Measurements from ENCODE around the gene PTPRN2. TPM values are rescaled to one million over a fixed set of nuclear protein-coding genes. Genes with fewer than 3 reads are reported as not detected.

Gene PTPRN2
- total and polyA plus RNA-seq, 8 donors = 4.9 to 136 (median 46.8) TPM

GRCh38 chr7:158498443-158499081 lies 89.1 kb downstream of the PTPRN2 start:
- intact Hi-C loops (cut with DNase I; ENCODE audit: low total_unique reads) = no loop called here
- H3K9me3 ChIP-seq = no peaks in the 10 kb centered on the region
- peaks cover 0 to 30% (median 2%) of the 10 kb centered on the region in 4 donors for H3K4me1 ChIP-seq
- WGBS, 5 donors = 33 to 48% (median 38%) methylated on average over 11 of the region's 11 CpGs
- no peak overlapping the region for H3K4me3 ChIP-seq
- TF ChIP-seq POLR2AphosphoS5 (IDR thresholded peaks at IDR 0.05) (no peak), CTCF (IDR thresholded peaks at IDR 0.05) (no peak), POLR2A (IDR thresholded peaks at IDR 0.05) (no peak), EP300 (IDR thresholded peaks at IDR 0.05) (no peak)
- peaks cover 0 to 33% (median 0%) of the 10 kb centered on the region in 3 donors for H3K27me3 ChIP-seq
- H3K27ac ChIP-seq = no peak overlapping the region
- DNase-seq = no peak
- H3K36me3 ChIP-seq = no peaks in the 10 kb centered on the region

DNA sequence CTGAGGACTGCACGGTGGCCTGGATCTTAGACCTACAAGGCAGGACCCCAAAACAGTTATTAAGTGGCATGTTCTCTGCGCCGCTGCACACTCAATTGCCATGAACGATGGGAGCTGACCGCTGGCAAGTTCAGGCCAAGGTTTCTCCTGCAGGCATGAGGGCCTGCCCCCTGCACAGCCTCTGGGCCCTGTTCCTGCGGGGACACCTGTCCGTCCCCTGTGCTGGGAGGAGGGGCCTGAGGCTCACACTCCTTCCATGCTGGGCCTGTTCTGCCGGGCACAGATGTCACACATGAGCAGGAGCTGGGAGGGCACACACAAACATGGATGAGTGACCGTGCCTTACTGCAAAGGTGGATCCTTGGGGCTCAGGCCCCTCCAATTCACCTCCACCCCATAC lies 90.0 kb downstream of the PTPRN2 start:
- no peaks in the 10 kb centered on the region for H3K9me3 ChIP-seq
- no peak for DNase-seq
- no peaks in the 10 kb centered on the region for H3K36me3 ChIP-seq
- H3K27ac ChIP-seq = no peak overlapping the region
- no peak overlapping the region for H3K4me3 ChIP-seq
- intact Hi-C loops (cut with DNase I; ENCODE audit: low total_unique reads) = no loop called here
- no peak for TF ChIP-seq POLR2A (IDR thresholded peaks at IDR 0.05)
- no peak for TF ChIP-seq POLR2AphosphoS5 (IDR thresholded peaks at IDR 0.05)
- no peak for TF ChIP-seq CTCF (IDR thresholded peaks at IDR 0.05)
- no peak for TF ChIP-seq EP300 (IDR thresholded peaks at IDR 0.05)
- peaks cover 0 to 33% (median 0%) of the 10 kb centered on the region in 3 donors for H3K27me3 ChIP-seq
- H3K4me1 ChIP-seq = peaks cover 0 to 30% (median 2%) of the 10 kb centered on the region in 4 donors
- WGBS, 5 donors = 80 to 89% (median 85%) methylated on average over 7 to 9 of the region's 9 CpGs

DNA sequence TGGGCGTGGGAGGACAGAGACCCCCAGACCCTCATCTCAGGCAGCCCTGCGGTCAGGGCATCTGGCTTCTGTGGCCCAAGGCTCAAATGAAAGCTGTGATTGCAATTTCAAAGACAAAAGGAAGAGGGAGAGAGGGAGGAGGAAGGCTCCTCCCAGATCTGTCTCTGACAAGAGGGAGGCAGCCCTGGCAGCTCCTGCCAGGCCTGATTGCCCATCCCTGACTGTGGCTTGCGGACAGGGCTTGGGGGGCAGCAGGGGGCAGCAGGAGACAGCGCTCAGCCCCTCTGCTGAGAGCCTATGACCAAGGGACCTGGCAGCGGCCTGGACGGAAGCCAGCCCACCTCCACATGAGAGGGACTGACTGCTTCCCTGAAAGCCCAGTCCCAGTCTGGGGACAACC lies 91.8 kb downstream of the PTPRN2 start:
- 26 to 57% (median 35%) methylated on average over 6 of the region's 6 CpGs for WGBS, 5 donors
- peak; percentile 49 to 68 for DNase-seq
- no peak overlapping the region for H3K27ac ChIP-seq

GRCh38 chr7:158495216-158495615 lies 92.4 kb downstream of the PTPRN2 start:
- intact Hi-C loops (cut with DNase I; ENCODE audit: low total_unique reads) = no loop called here
- Histone ChIP-seq H3K4me3 (no peak overlapping the region), H3K27ac (no peak overlapping the region), H3K9me3 (no peaks in the 10 kb centered on the region), H3K27me3 (peaks cover 0 to 43% (median 0%) of the 10 kb centered on the region in 3 donors), H3K36me3 (no peaks in the 10 kb centered on the region), H3K4me1 (peaks cover 0 to 30% (median 2%) of the 10 kb centered on the region in 4 donors)
- no peak for DNase-seq
- WGBS, 5 donors = 48 to 80% (median 66%) methylated on average over 3 to 5 of the region's 5 CpGs
- no peak for TF ChIP-seq POLR2A (IDR thresholded peaks at IDR 0.05)
- no peak for TF ChIP-seq EP300 (IDR thresholded peaks at IDR 0.05)
- TF ChIP-seq CTCF (IDR thresholded peaks at IDR 0.05) = no peak
- no peak for TF ChIP-seq POLR2AphosphoS5 (IDR thresholded peaks at IDR 0.05)

More for the DNA sequence above, 91.8 kb downstream of the PTPRN2 start:
- Histone ChIP-seq H3K9me3 (no peaks in the 10 kb centered on the region), H3K4me1 (peaks cover 0 to 30% (median 2%) of the 10 kb centered on the region in 4 donors), H3K27me3 (peaks cover 0 to 38% (median 0%) of the 10 kb centered on the region in 3 donors), H3K4me3 (no peak overlapping the region), H3K36me3 (no peaks in the 10 kb centered on the region)
- intact Hi-C loops (cut with DNase I; ENCODE audit: low total_unique reads) = no loop called here
- TF ChIP-seq EP300 (IDR thresholded peaks at IDR 0.05) (no peak), POLR2AphosphoS5 (IDR thresholded peaks at IDR 0.05) (no peak), POLR2A (IDR thresholded peaks at IDR 0.05) (no peak), CTCF (IDR thresholded peaks at IDR 0.05) (no peak)
